GM12891 (cell line): ENCODE results near the gene LSM7.
A peak's percentile ranks its signal among the peaks of the same experiment; 100 is the strongest.

Experiments
- POLR2A ChIP-seq: IDR thresholded peaks from 2 replicates; pipeline ENCODE4 v1.6.1; 2011; ENCODE audit warnings: low read depth, low read length, control low read depth
- POLR2AphosphoS5 ChIP-seq: IDR thresholded peaks from 2 replicates; pipeline ENCODE4 v1.6.1; 2011; ENCODE audit warnings: low read depth, low read length, control low read depth
- SPI1 ChIP-seq: IDR thresholded peaks from 2 replicates; pipeline ENCODE4 v1.6.1; 2011; ENCODE audit warnings: low read depth, low read length, control low read depth

- TF ChIP-seq POLR2AphosphoS5 = peak; percentile 67; the same call in 1 of the 2 replicates
- no peak for TF ChIP-seq POLR2A
- TF ChIP-seq SPI1 = no peak
These were observed 49.8 kb downstream of the LSM7 start for GRCh38 chr19:2278459-2279158.
